ENCODE data around the gene CLEC16A.

Gene CLEC16A

GRCh38 chr16:11038777-11039176 is 94.4 kb downstream of the CLEC16A start:
- DNase-seq (ENCODE audit: low spot score) = no peak

- no peak for DNase-seq (ENCODE audit: low spot score)
These were observed 95.4 kb downstream of the CLEC16A start for GRCh38 chr16:11039726-11040125.

- no peak for DNase-seq (ENCODE audit: low spot score)
These were observed 97.8 kb downstream of the CLEC16A start for GRCh38 chr16:11042191-11042590.

- DNase-seq (ENCODE audit: low spot score) = no peak
These were observed 101.1 kb downstream of the CLEC16A start for GRCh38 chr16:11045441-11045840.

GRCh38 chr16:11045846-11046245 is 101.5 kb downstream of the CLEC16A start:
- DNase-seq (ENCODE audit: low spot score) = no peak

- DNase-seq (ENCODE audit: low spot score) = no peak
These were observed 102.1 kb downstream of the CLEC16A start for GRCh38 chr16:11046382-11046931.

GRCh38 chr16:11047057-11047456 is 102.7 kb downstream of the CLEC16A start:
- DNase-seq (ENCODE audit: low spot score) = no peak

GRCh38 chr16:11047939-11048800 is 103.8 kb downstream of the CLEC16A start:
- DNase-seq (ENCODE audit: low spot score) = no peak

- DNase-seq (ENCODE audit: low spot score) = no peak
These were observed 105.2 kb downstream of the CLEC16A start for GRCh38 chr16:11049396-11050059.

GRCh38 chr16:11050536-11050935 is 106.2 kb downstream of the CLEC16A start:
- no peak for DNase-seq (ENCODE audit: low spot score)

- no peak for DNase-seq (ENCODE audit: low spot score)
These were observed 106.6 kb downstream of the CLEC16A start for GRCh38 chr16:11050944-11051343.

GRCh38 chr16:11051430-11051829 is 107.1 kb downstream of the CLEC16A start:
- DNase-seq (ENCODE audit: low spot score) = no peak

- peak; percentile 96 for DNase-seq (ENCODE audit: low spot score)
These were observed 107.8 kb downstream of the CLEC16A start for GRCh38 chr16:11051879-11052808.

GRCh38 chr16:11053916-11054460 is 109.6 kb downstream of the CLEC16A start:
- DNase-seq (ENCODE audit: low spot score) = no peak

GRCh38 chr16:11056090-11056992 is 112.0 kb downstream of the CLEC16A start:
- DNase-seq (ENCODE audit: low spot score) = no peak

GRCh38 chr16:11056993-11057649 is 112.8 kb downstream of the CLEC16A start:
- DNase-seq (ENCODE audit: low spot score) = no peak

GRCh38 chr16:11057711-11058345 is 113.5 kb downstream of the CLEC16A start:
- no peak for DNase-seq (ENCODE audit: low spot score)

- no peak for DNase-seq (ENCODE audit: low spot score)
These were observed 114.5 kb downstream of the CLEC16A start for GRCh38 chr16:11058832-11059231.

GRCh38 chr16:11059588-11059987 is 115.2 kb downstream of the CLEC16A start:
- DNase-seq (ENCODE audit: low spot score) = no peak

GRCh38 chr16:11060364-11060763 is 116.0 kb downstream of the CLEC16A start:
- no peak for DNase-seq (ENCODE audit: low spot score)

Measured in activated CD4-positive, alpha-beta T cell treated with anti-CD3 and anti-CD28 coated beads, Interleukin-2, Interleukin-4, amounts not matched to agents 100 ng/mL and 50 ng/mL, durations not matched to agents 16 hours and 8 hours (primary cell).